ENCODE results near the gene EVI2B. TPM values are rescaled to one million over a fixed set of nuclear protein-coding genes. Genes with fewer than 3 reads are reported as not detected.

Gene EVI2B
- total RNA-seq, 2 experiments from 2014 or later: 99.1 to 102 TPM

GRCh38 chr17:31281061-31281460 is 32.8 kb downstream of the EVI2B start:
- ChIA-PET CTCF (interaction anchor here (1.2 kb wide), 1 partner anchor 33 kb away, joined by 3 read pairs; the partner anchor contains the start of gene EVI2B), POLR2A (no interaction called here)
- H3K27me3 ChIP-seq (ENCODE audit: control insufficient read depth in 1 of 2, insufficient read depth in 2 of 2, low read length in 2 of 2): no peaks in the 10 kb centered on the region
- H3K27ac ChIP-seq (ENCODE audit: low read depth in 1 of 2, low read length in 2 of 2): no peak overlapping the region
- H3K4me3 Mint-ChIP-seq: no peak overlapping the region
- ATAC-seq (ENCODE audit: poor library complexity) (no peak), DNase-seq (no peak)
- no peaks in the 10 kb centered on the region for H3K36me3 ChIP-seq (ENCODE audit: insufficient read depth, low read length)
- H3K4me1 ChIP-seq (ENCODE audit: insufficient read depth, low read length): no peaks in the 10 kb centered on the region
- no peaks in the 10 kb centered on the region for H3K9me3 Mint-ChIP-seq
- H3K4me3 ChIP-seq (ENCODE audit: low read length): no peak overlapping the region
- TF ChIP-seq CTCF (IDR thresholded peaks at IDR 0.05): no peak
- H3K4me1 Mint-ChIP-seq (ENCODE audit: low read depth): no peaks in the 10 kb centered on the region
- no peak overlapping the region for H3K27ac Mint-ChIP-seq
- intact Hi-C loops (cut with DNase I, micrococcal nuclease): no loop called here
- peaks cover 5% of the 10 kb centered on the region for H3K36me3 Mint-ChIP-seq (ENCODE audit: low read depth)
- no peaks in the 10 kb centered on the region for H3K9me3 ChIP-seq (ENCODE audit: control insufficient read depth in 1 of 2, insufficient read depth in 1 of 2, low read length in 2 of 2)
- H3K27me3 Mint-ChIP-seq: no peaks in the 10 kb centered on the region

GRCh38 chr17:31279401-31279800 is 34.5 kb downstream of the EVI2B start:
- H3K4me1 ChIP-seq (ENCODE audit: insufficient read depth, low read length): no peaks in the 10 kb centered on the region
- no peaks in the 10 kb centered on the region for H3K27me3 Mint-ChIP-seq
- no peak overlapping the region for H3K27ac ChIP-seq (ENCODE audit: low read depth in 1 of 2, low read length in 2 of 2)
- H3K27ac Mint-ChIP-seq: no peak overlapping the region
- H3K9me3 ChIP-seq (ENCODE audit: control insufficient read depth in 1 of 2, insufficient read depth in 1 of 2, low read length in 2 of 2): no peaks in the 10 kb centered on the region
- H3K4me3 ChIP-seq (ENCODE audit: low read length): no peak overlapping the region
- intact Hi-C loops (cut with DNase I, micrococcal nuclease): no loop called here
- POLR2A ChIA-PET: interaction anchor here (0.6 to 0.7 kb wide), 4 partner anchors 13 to 61 kb away, joined by 3 read pairs; no protein-coding TSS in a partner anchor
- H3K36me3 Mint-ChIP-seq (ENCODE audit: low read depth): peaks cover 5% of the 10 kb centered on the region
- ATAC-seq (ENCODE audit: poor library complexity): no peak
- H3K9me3 Mint-ChIP-seq: no peaks in the 10 kb centered on the region
- no peak for DNase-seq
- no peaks in the 10 kb centered on the region for H3K4me1 Mint-ChIP-seq (ENCODE audit: low read depth)
- CTCF ChIA-PET: interaction anchor here (0.6 kb wide), 1 partner anchor 260 kb away, joined by 3 read pairs; no protein-coding TSS in a partner anchor
- no peak for TF ChIP-seq CTCF (IDR thresholded peaks at IDR 0.05)
- no peaks in the 10 kb centered on the region for H3K36me3 ChIP-seq (ENCODE audit: insufficient read depth, low read length)
- no peaks in the 10 kb centered on the region for H3K27me3 ChIP-seq (ENCODE audit: control insufficient read depth in 1 of 2, insufficient read depth in 2 of 2, low read length in 2 of 2)
- no peak overlapping the region for H3K4me3 Mint-ChIP-seq

GRCh38 chr17:31275116-31275515 is 38.7 kb downstream of the EVI2B start:
- TF ChIP-seq CTCF (IDR thresholded peaks at IDR 0.05): no peak
- POLR2A ChIA-PET: no interaction called here
- Mint-ChIP-seq H3K27ac (no peak overlapping the region), H3K4me3 (no peak overlapping the region), H3K4me1 (ENCODE audit: low read depth) (no peaks in the 10 kb centered on the region), H3K27me3 (no peaks in the 10 kb centered on the region), H3K9me3 (no peaks in the 10 kb centered on the region), H3K36me3 (ENCODE audit: low read depth) (no peaks in the 10 kb centered on the region)
- H3K27ac ChIP-seq (ENCODE audit: low read depth in 1 of 2, low read length in 2 of 2): no peak overlapping the region
- no peak overlapping the region for H3K4me3 ChIP-seq (ENCODE audit: low read length)
- intact Hi-C loops (cut with DNase I, micrococcal nuclease): no loop called here
- no peaks in the 10 kb centered on the region for H3K9me3 ChIP-seq (ENCODE audit: control insufficient read depth in 1 of 2, insufficient read depth in 1 of 2, low read length in 2 of 2)
- CTCF ChIA-PET: no interaction called here
- no peaks in the 10 kb centered on the region for H3K4me1 ChIP-seq (ENCODE audit: insufficient read depth, low read length)
- ATAC-seq (ENCODE audit: poor library complexity): no peak
- no peaks in the 10 kb centered on the region for H3K27me3 ChIP-seq (ENCODE audit: control insufficient read depth in 1 of 2, insufficient read depth in 2 of 2, low read length in 2 of 2)
- DNase-seq: no peak
- no peaks in the 10 kb centered on the region for H3K36me3 ChIP-seq (ENCODE audit: insufficient read depth, low read length)
